Measurements from ENCODE around the gene PROCA1.

The PROCA1 gene

GRCh38 chr17:28751600-28752366 lies 40.1 kb upstream of the PROCA1 start:
- TF ChIP-seq ZFX (IDR thresholded peaks at IDR 0.05), result no peak

GRCh38 chr17:28750178-28751047 lies 38.7 kb upstream of the PROCA1 start:
- H3K27ac ChIP-seq, result no peak overlapping the region; the same call in 1 of the 2 replicates
- TF ChIP-seq ZFX (IDR thresholded peaks at IDR 0.05) (no peak), CTCF (conservative IDR thresholded peaks at IDR 0.05) (peak; percentile 100)

More at GRCh38 chr17:28751600-28752366, 40.1 kb upstream of the PROCA1 start:
- H3K27ac ChIP-seq, result no peak overlapping the region

- peak overlapping the region; percentile 96 for H3K27ac ChIP-seq
- TF ChIP-seq CTCF (conservative IDR thresholded peaks at IDR 0.05), result 0 out of 2 replicates have a peak, but pooled peaks have one; percentile 75
- no peak for TF ChIP-seq ZFX (IDR thresholded peaks at IDR 0.05)
These were observed 38.0 kb upstream of the PROCA1 start for GRCh38 chr17:28749516-28750177.

- TF ChIP-seq CTCF (conservative IDR thresholded peaks at IDR 0.05) (no peak), ZFX (IDR thresholded peaks at IDR 0.05) (no peak)
- peak overlapping the region; percentile 96 for H3K27ac ChIP-seq
These were observed 37.3 kb upstream of the PROCA1 start for GRCh38 chr17:28748852-28749515.

GRCh38 chr17:28747801-28748750 lies 36.4 kb upstream of the PROCA1 start:
- TF ChIP-seq CTCF (conservative IDR thresholded peaks at IDR 0.05) (no peak), ZFX (IDR thresholded peaks at IDR 0.05) (no peak)
- H3K27ac ChIP-seq, result peak overlapping the region; percentile 96

- TF ChIP-seq ZFX (IDR thresholded peaks at IDR 0.05) (no peak), CTCF (conservative IDR thresholded peaks at IDR 0.05) (no peak)
- H3K27ac ChIP-seq, result peak overlapping the region; percentile 96
These were observed 35.5 kb upstream of the PROCA1 start for GRCh38 chr17:28747051-28747691.
